Neural cell (in vitro differentiated cells): Measurements from ENCODE around the gene IMMP2L. TPM values are rescaled to one million over a fixed set of nuclear protein-coding genes. Genes with fewer than 3 reads are reported as not detected.

Experiments
- H2AFZ ChIP-seq: fragments of 200-600, 300-800 bp; sonication (generic), shearing (Covaris generic); 2 replicates; pipeline ENCODE4 v1.6.0; 2014; ENCODE audit warnings: low read depth, mild to moderate bottlenecking, antibody characterized with exemption, low read length, moderate library complexity
- H3F3A ChIP-seq: fragments of 200-600 bp; shearing (Covaris generic); 2 replicates; pipeline ENCODE4 v1.6.1; 2016; ENCODE audit warnings: mild to moderate bottlenecking, moderate library complexity, mixed read lengths, antibody characterized with exemption, low read length; ENCODE audit not compliant: insufficient read depth, poor library complexity, severe bottlenecking
- H3K27ac ChIP-seq: fragments of 200-600, 300-800 bp; sonication (generic), shearing (Covaris generic); 2 replicates; pipeline ENCODE4 v1.5.1; 2014; ENCODE audit warnings: mild to moderate bottlenecking, low read length, moderate library complexity
- H3K27me3 ChIP-seq: fragments of 300-800, 200-600 bp; sonication (generic), shearing (Covaris generic); 2 replicates; pipeline ENCODE4 v1.6.0; 2014; ENCODE audit warnings: mild to moderate bottlenecking, low read depth, low read length, moderate library complexity; ENCODE audit not compliant: insufficient read depth
- H3K36me3 ChIP-seq: fragments of 300-800, 200-600 bp; sonication (generic), shearing (Covaris generic); 2 replicates; pipeline ENCODE4 v1.5.1; 2014; ENCODE audit warnings: mild to moderate bottlenecking, antibody characterized with exemption, low read length, moderate library complexity; ENCODE audit not compliant: insufficient read depth
- H3K4me2 ChIP-seq: fragments of 300-800, 200-600 bp; sonication (generic), shearing (Covaris generic); 2 replicates; pipeline ENCODE4 v1.6.0; 2014; ENCODE audit warnings: mild to moderate bottlenecking, low read length
- H3K4me3 ChIP-seq: fragments of 300-800, 200-600 bp; sonication (generic), shearing (Covaris generic); 2 replicates; pipeline ENCODE4 v1.5.1; 2014; ENCODE audit warnings: mild to moderate bottlenecking, low read length, moderate library complexity
- H3K79me2 ChIP-seq: fragments of 200-600 bp; shearing (Covaris generic); replicated peaks from 2 replicates; pipeline ENCODE4 v1.6.0; 2014; ENCODE audit warnings: mild to moderate bottlenecking, low read length, moderate library complexity; ENCODE audit not compliant: insufficient read depth
- H3K9ac ChIP-seq: fragments of 300-800, 200-600 bp; sonication (generic), shearing (Covaris generic); 2 replicates; pipeline ENCODE4 v1.6.1; 2016; ENCODE audit warnings: mild to moderate bottlenecking, low read length, mixed read lengths
- H3K9me2 ChIP-seq: fragments of 200-600 bp; shearing (Covaris generic); 2 replicates; pipeline ENCODE4 v1.6.1; 2016; ENCODE audit warnings: mild to moderate bottlenecking, low read length, mixed read lengths; ENCODE audit not compliant: insufficient read depth
- H3K9me3 ChIP-seq: fragments of 200-600, 300-800 bp; sonication (generic), shearing (Covaris generic); 2 replicates; pipeline ENCODE4 v1.6.1; 2016; ENCODE audit warnings: mild to moderate bottlenecking, mixed run types, low read length, moderate library complexity, mixed read lengths
- H4K20me1 ChIP-seq: fragments of 200-600 bp; shearing (Covaris generic); 2 replicates; pipeline ENCODE4 v1.6.1; 2016; ENCODE audit warnings: mild to moderate bottlenecking, mixed run types; ENCODE audit not compliant: insufficient read depth
- EP300 ChIP-seq: fragments of 450-650 bp; conservative IDR thresholded peaks from 2 replicates; pipeline ENCODE4 v1.6.1; 2014; ENCODE audit warnings: antibody characterized with exemption, mild to moderate bottlenecking, moderate library complexity; ENCODE audit not compliant: poor library complexity, severe bottlenecking
- EZH2 ChIP-seq: fragments of 200-600, 300-800 bp; shearing (Covaris generic), sonication (generic); IDR thresholded peaks from 2 replicates; pipeline ENCODE4 v1.6.1; 2014; ENCODE audit warnings: antibody characterized with exemption, low read length, borderline replicate concordance, mild to moderate bottlenecking; ENCODE audit not compliant: insufficient read depth, poor library complexity, severe bottlenecking
- MXI1 ChIP-seq: fragments of 450-650 bp; conservative IDR thresholded peaks from 2 replicates; pipeline ENCODE4 v1.6.1; 2014; ENCODE audit warnings: antibody characterized with exemption, mild to moderate bottlenecking; ENCODE audit not compliant: poor library complexity, severe bottlenecking
- POLR2AphosphoS5 ChIP-seq: IDR thresholded peaks from 2 replicates; pipeline ENCODE4 v1.6.1; 2012
- RAD21 ChIP-seq: fragments of 450-650 bp; conservative IDR thresholded peaks from 2 replicates; pipeline ENCODE4 v1.6.1; 2014; ENCODE audit warnings: antibody characterized with exemption, mild to moderate bottlenecking, moderate library complexity
- SMC3 ChIP-seq: fragments of 450-650 bp; conservative IDR thresholded peaks from 2 replicates; pipeline ENCODE4 v1.6.1; 2014; ENCODE audit warnings: antibody characterized with exemption, mild to moderate bottlenecking, moderate library complexity; ENCODE audit not compliant: poor library complexity
- TAF1 ChIP-seq: IDR thresholded peaks from 2 replicates; pipeline ENCODE4 v1.6.1; 2012; ENCODE audit warnings: low read depth
- polyA plus RNA-seq: library from polyadenylated mRNA; depleted of rRNA; stranded (reverse); fragments of >200 nt; gene quantifications from 2 replicates; pipeline ENCODE4 v1.2.3, GENCODE V29; 2014
- TF ChIP-seq, protein P1 (sequence below): IDR thresholded peaks from 2 replicates; pipeline ENCODE4 v1.6.1; 2012; ENCODE audit warnings: borderline replicate concordance
- TF ChIP-seq, protein P2 (sequence below): fragments of 450-650 bp; IDR thresholded peaks from 2 replicates; pipeline ENCODE4 v1.5.1; 2014; ENCODE audit warnings: antibody characterized with exemption, mild to moderate bottlenecking, moderate library complexity; ENCODE audit not compliant: poor library complexity, severe bottlenecking

The IMMP2L gene
- polyA plus RNA-seq, 1 donor from 2014 or later, result 9.7 TPM

- H4K20me1 ChIP-seq, result no peaks in the 10 kb centered on the region
- H3F3A ChIP-seq, result no peaks in the 10 kb centered on the region
- H3K9me3 ChIP-seq, result no peaks in the 10 kb centered on the region
- no peaks in the 10 kb centered on the region for H3K27me3 ChIP-seq
- H3K4me2 ChIP-seq, result no peak overlapping the region
- H3K4me3 ChIP-seq, result no peak overlapping the region
- H3K9me2 ChIP-seq, result no peaks in the 10 kb centered on the region
- H2AFZ ChIP-seq, result no peak overlapping the region
- no peak for TF ChIP-seq EZH2
- TF ChIP-seq RAD21, result no peak
- no peak for TF ChIP-seq POLR2AphosphoS5
- no peak for TF ChIP-seq MXI1
- TF ChIP-seq TAF1, result no peak
- TF ChIP-seq, protein P1, sequence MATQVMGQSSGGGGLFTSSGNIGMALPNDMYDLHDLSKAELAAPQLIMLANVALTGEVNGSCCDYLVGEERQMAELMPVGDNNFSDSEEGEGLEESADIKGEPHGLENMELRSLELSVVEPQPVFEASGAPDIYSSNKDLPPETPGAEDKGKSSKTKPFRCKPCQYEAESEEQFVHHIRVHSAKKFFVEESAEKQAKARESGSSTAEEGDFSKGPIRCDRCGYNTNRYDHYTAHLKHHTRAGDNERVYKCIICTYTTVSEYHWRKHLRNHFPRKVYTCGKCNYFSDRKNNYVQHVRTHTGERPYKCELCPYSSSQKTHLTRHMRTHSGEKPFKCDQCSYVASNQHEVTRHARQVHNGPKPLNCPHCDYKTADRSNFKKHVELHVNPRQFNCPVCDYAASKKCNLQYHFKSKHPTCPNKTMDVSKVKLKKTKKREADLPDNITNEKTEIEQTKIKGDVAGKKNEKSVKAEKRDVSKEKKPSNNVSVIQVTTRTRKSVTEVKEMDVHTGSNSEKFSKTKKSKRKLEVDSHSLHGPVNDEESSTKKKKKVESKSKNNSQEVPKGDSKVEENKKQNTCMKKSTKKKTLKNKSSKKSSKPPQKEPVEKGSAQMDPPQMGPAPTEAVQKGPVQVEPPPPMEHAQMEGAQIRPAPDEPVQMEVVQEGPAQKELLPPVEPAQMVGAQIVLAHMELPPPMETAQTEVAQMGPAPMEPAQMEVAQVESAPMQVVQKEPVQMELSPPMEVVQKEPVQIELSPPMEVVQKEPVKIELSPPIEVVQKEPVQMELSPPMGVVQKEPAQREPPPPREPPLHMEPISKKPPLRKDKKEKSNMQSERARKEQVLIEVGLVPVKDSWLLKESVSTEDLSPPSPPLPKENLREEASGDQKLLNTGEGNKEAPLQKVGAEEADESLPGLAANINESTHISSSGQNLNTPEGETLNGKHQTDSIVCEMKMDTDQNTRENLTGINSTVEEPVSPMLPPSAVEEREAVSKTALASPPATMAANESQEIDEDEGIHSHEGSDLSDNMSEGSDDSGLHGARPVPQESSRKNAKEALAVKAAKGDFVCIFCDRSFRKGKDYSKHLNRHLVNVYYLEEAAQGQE, result no peak
- TF ChIP-seq SMC3, result no peak
- no peak for TF ChIP-seq EP300
- TF ChIP-seq, protein P2, sequence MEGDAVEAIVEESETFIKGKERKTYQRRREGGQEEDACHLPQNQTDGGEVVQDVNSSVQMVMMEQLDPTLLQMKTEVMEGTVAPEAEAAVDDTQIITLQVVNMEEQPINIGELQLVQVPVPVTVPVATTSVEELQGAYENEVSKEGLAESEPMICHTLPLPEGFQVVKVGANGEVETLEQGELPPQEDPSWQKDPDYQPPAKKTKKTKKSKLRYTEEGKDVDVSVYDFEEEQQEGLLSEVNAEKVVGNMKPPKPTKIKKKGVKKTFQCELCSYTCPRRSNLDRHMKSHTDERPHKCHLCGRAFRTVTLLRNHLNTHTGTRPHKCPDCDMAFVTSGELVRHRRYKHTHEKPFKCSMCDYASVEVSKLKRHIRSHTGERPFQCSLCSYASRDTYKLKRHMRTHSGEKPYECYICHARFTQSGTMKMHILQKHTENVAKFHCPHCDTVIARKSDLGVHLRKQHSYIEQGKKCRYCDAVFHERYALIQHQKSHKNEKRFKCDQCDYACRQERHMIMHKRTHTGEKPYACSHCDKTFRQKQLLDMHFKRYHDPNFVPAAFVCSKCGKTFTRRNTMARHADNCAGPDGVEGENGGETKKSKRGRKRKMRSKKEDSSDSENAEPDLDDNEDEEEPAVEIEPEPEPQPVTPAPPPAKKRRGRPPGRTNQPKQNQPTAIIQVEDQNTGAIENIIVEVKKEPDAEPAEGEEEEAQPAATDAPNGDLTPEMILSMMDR, result no peak
- no peaks in the 10 kb centered on the region for H3K36me3 ChIP-seq
- no peaks in the 10 kb centered on the region for H3K79me2 ChIP-seq
- H3K9ac ChIP-seq, result no peak overlapping the region
- H3K27ac ChIP-seq, result no peak overlapping the region
Measured at GRCh38 chr7:111392294-111392693, 170.0 kb downstream of the IMMP2L start.

DNA sequence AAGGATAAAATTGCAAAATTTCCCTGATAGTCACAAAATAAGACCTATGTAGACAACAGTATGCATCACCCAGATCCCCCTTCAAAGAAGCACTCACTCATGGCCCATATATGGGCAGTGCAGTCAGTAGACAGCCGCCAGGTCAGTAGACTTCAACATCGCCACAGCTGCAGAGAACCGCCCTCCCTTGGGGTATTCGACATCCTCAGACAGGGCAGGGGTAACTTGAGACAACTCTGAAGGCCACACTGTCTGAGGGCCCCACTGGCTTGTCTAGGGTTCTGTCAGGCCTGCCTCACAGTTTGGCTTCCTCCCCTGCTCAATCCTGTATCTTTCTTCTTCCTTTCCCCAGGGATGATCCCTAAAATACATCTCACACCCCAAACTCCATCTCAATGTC, 172.3 kb downstream of the IMMP2L start:
- no peaks in the 10 kb centered on the region for H3K79me2 ChIP-seq
- H3K9ac ChIP-seq, result no peak overlapping the region
- no peak overlapping the region for H2AFZ ChIP-seq
- H3K9me3 ChIP-seq, result no peaks in the 10 kb centered on the region
- no peaks in the 10 kb centered on the region for H3K9me2 ChIP-seq
- no peaks in the 10 kb centered on the region for H3F3A ChIP-seq
- no peaks in the 10 kb centered on the region for H4K20me1 ChIP-seq
- H3K4me3 ChIP-seq, result no peak overlapping the region
- H3K27ac ChIP-seq, result no peak overlapping the region
- no peaks in the 10 kb centered on the region for H3K27me3 ChIP-seq
- no peak overlapping the region for H3K4me2 ChIP-seq
- TF ChIP-seq, protein P1, result no peak
- TF ChIP-seq MXI1, result no peak
- no peak for TF ChIP-seq SMC3
- TF ChIP-seq POLR2AphosphoS5, result no peak
- TF ChIP-seq EZH2, result no peak
- no peak for TF ChIP-seq TAF1
- TF ChIP-seq, protein P2, result no peak
- H3K36me3 ChIP-seq, result no peaks in the 10 kb centered on the region
